Measurements from ENCODE around the gene NDUFA13. TPM values are rescaled to one million over a fixed set of nuclear protein-coding genes. Genes with fewer than 3 reads are reported as not detected.

NDUFA13 gene
- total RNA-seq (2021), result 203 and 309 TPM in 2 replicates
- percentile 86 among the genes with signal in this experiment for Bru-seq, nascent RNA
- percentile 85 among the genes with signal in this experiment for BruChase-seq, experiment 1, labeled RNA remaining after a 2-hour chase
- percentile 90 among the genes with signal in this experiment for BruChase-seq, experiment 2, labeled RNA remaining after a 6-hour chase
- long read RNA-seq, transcript NDUFA13-204 (5 exons, 991 nt), result major isoform, 422 of 429 reads
- long read RNA-seq, partial matches to known transcripts, result 4 of 429 reads
- long read RNA-seq, other reads (novel, unspliced or antisense), result 0 of 429 reads

DNA sequence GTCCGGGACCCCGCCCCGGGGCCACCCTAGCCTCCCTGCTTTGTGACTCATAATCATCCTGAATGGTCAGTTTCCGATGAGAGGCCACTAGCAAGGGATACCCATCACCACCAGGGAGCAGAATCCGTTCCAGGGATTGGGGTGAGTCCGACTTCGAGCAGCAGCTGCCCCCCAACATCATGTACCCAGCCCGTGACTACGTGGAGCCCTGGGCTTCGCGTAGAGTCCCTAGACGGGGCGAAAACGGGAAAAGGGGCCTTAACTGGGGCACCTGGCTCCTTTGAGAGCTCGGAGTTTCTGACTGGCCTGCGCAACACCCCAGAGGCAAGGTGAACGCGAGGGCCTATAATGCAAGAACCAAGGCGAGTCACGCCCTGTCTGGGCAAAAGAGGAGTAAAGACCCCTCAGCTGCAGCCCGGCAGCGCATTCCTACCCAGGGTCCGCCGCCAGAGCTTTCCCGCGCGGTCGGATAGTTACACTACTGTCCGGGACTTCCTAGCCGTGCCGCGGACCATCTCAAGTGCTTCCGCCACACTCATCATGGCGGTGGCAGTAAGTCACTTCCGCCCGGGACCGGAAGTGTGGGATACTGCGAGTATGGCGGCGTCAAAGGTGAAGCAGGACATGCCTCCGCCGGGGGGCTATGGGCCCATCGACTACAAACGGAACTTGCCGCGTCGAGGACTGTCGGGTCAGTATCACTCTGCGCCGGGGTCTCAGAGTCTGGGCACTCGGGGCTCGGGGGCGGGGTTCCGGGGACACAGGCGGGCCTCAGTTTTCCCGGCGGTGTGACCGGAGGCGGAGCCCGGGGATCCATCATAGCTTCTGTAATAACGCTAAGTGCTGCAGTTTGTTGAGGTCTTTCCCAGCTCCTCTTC, at the start of gene NDUFA13:
Gene NDUFA13 (plus strand): TSS at position 584 of the 878 bp plus-strand sequence. CDS start 14 bp downstream, at position 598.
- Histone ChIP-seq H4K20me1 (ENCODE audit: insufficient read depth) (peaks cover 8% of the 10 kb centered on the region; the same call in 1 of the 2 replicates), H3K4me2 (peak within 1 kb of the TSS; percentile 84), H3K27me3 (ENCODE audit: insufficient read depth, low read depth) (no peaks in the 10 kb centered on the region), H3K4me3 (peak within 1 kb of the TSS; percentile 98), H3K79me2 (ENCODE audit: low read depth) (peaks cover 44% of the 10 kb centered on the region), H3K27ac (peak within 1 kb of the TSS; percentile 59), H3F3A (ENCODE audit: insufficient read depth, low read depth) (peaks cover 26% of the 10 kb centered on the region; the same call in 1 of the 2 replicates), H3K9me3 (ENCODE audit: insufficient read depth, low read depth) (no peaks in the 10 kb centered on the region), H3K4me1 (replicated peaks; ENCODE audit: insufficient read depth) (peaks cover 10% of the 10 kb centered on the region), H3K9me2 (ENCODE audit: insufficient read depth) (no peaks in the 10 kb centered on the region), H3K36me3 (ENCODE audit: low read depth) (0 out of 2 replicates have a peak, but pooled peaks cover 3% of the 10 kb centered on the region), H2AFZ (peak within 1 kb of the TSS; percentile 97)
- intact Hi-C loops (cut with micrococcal nuclease; ENCODE audit: unreplicated experiment), result no loop called here
- DNase-seq, result peak; percentile 88 to 92
- ChIA-PET CTCF (no interaction called here), POLR2A (ENCODE audit: unreplicated experiment) (interaction anchor here (0.6 to 1.0 kb wide), 3 partner anchors 21 to 260 kb away, joined by 4 to 13 read pairs (median 4); no protein-coding TSS in a partner anchor)
- no peak for TF ChIP-seq EZH2 (IDR thresholded peaks at IDR 0.05; ENCODE audit: low read depth)
- TF ChIP-seq, protein P1, sequence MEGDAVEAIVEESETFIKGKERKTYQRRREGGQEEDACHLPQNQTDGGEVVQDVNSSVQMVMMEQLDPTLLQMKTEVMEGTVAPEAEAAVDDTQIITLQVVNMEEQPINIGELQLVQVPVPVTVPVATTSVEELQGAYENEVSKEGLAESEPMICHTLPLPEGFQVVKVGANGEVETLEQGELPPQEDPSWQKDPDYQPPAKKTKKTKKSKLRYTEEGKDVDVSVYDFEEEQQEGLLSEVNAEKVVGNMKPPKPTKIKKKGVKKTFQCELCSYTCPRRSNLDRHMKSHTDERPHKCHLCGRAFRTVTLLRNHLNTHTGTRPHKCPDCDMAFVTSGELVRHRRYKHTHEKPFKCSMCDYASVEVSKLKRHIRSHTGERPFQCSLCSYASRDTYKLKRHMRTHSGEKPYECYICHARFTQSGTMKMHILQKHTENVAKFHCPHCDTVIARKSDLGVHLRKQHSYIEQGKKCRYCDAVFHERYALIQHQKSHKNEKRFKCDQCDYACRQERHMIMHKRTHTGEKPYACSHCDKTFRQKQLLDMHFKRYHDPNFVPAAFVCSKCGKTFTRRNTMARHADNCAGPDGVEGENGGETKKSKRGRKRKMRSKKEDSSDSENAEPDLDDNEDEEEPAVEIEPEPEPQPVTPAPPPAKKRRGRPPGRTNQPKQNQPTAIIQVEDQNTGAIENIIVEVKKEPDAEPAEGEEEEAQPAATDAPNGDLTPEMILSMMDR (conservative IDR thresholded peaks at IDR 0.05), result peak; percentile 49; the same call in 1 of the 2 replicates
- TSS peak; percentile 84 for BruUV-seq (replicated peaks)

DNA sequence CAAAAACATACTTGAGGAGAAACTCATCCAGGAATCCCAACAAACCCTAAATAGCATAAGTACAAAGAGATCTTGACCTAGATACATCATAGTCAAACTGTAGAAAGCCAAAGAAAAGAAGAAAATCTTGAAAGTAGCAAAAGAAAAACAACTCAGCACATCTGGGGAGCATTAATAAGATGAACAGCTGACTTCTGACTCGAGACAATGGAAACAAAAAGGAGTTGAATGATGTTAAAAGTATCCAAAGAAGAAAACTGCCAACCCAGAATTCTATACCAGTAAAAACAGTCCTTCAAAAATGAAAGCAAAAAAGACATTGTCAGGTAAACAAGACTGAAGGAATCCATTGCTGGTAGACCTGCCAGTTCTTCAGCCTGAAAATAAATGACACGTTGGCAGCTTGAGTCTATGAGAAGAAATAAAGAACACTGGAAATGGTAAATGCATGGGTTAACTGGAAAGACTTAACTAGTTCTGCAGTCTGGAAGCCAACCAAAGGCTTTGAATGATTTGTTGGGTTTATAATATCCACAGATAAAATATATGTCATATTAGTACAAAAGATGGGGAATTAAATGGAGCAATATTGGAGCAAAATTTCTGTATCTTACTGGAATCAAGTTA, 47.5 kb upstream of the NDUFA13 start:
- no TSS peak for BruUV-seq (replicated peaks)
- H3F3A ChIP-seq (ENCODE audit: insufficient read depth, low read depth), result peaks cover 30% of the 10 kb centered on the region; the same call in 1 of the 2 replicates
- H3K27ac ChIP-seq, result no peak overlapping the region
- H3K9me3 ChIP-seq (ENCODE audit: insufficient read depth, low read depth), result peaks cover 24% of the 10 kb centered on the region
- intact Hi-C loops (cut with micrococcal nuclease; ENCODE audit: unreplicated experiment), result no loop called here
- peaks cover 31% of the 10 kb centered on the region for H3K79me2 ChIP-seq (ENCODE audit: low read depth)
- H3K36me3 ChIP-seq (ENCODE audit: low read depth), result peaks cover 40% of the 10 kb centered on the region
- H3K27me3 ChIP-seq (ENCODE audit: insufficient read depth, low read depth), result no peaks in the 10 kb centered on the region
- POLR2A ChIA-PET (ENCODE audit: unreplicated experiment), result interaction anchor here (0.7 kb wide), 1 partner anchor 451 kb away, joined by 5 read pairs; no protein-coding TSS in a partner anchor
- TF ChIP-seq, protein P1 (conservative IDR thresholded peaks at IDR 0.05), result no peak
- TF ChIP-seq EZH2 (IDR thresholded peaks at IDR 0.05; ENCODE audit: low read depth), result no peak
- H2AFZ ChIP-seq, result no peak overlapping the region
- H3K9me2 ChIP-seq (ENCODE audit: insufficient read depth), result no peaks in the 10 kb centered on the region
- H3K4me2 ChIP-seq, result no peak overlapping the region
- H3K4me1 ChIP-seq (replicated peaks; ENCODE audit: insufficient read depth), result no peaks in the 10 kb centered on the region
- CTCF ChIA-PET, result no interaction called here
- no peak for DNase-seq
- H4K20me1 ChIP-seq (ENCODE audit: insufficient read depth), result peaks cover 12% of the 10 kb centered on the region; the same call in 1 of the 2 replicates
- H3K4me3 ChIP-seq, result no peak overlapping the region

DNA sequence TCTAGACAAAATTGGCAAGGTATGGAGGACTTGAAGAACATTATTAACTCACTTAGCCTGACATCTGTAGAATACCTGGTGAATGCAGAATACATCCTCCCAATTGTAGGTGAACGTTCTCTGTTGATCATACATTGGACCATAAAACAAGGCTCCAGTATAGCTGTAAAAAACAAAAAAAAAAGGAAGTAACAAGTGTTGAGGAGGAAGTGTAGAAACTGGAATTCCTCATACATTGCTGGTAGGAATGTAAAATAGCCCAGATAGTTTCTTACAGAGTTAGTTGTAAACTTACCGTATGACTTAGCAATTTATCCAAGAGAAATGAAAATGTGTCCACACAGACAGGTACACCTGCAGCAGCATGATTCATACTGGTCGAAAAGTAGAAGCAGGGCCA, 45.4 kb upstream of the NDUFA13 start:
- Histone ChIP-seq H3K9me3 (ENCODE audit: insufficient read depth, low read depth) (peaks cover 24% of the 10 kb centered on the region), H3K36me3 (ENCODE audit: low read depth) (peaks cover 34% of the 10 kb centered on the region), H3K79me2 (ENCODE audit: low read depth) (peaks cover 27% of the 10 kb centered on the region), H3K27me3 (ENCODE audit: insufficient read depth, low read depth) (no peaks in the 10 kb centered on the region), H3K4me1 (replicated peaks; ENCODE audit: insufficient read depth) (no peaks in the 10 kb centered on the region), H3K4me2 (no peak overlapping the region), H4K20me1 (ENCODE audit: insufficient read depth) (peaks cover 23% of the 10 kb centered on the region), H3K9me2 (ENCODE audit: insufficient read depth) (no peaks in the 10 kb centered on the region), H2AFZ (no peak overlapping the region), H3K4me3 (no peak overlapping the region), H3F3A (ENCODE audit: insufficient read depth, low read depth) (peaks cover 30% of the 10 kb centered on the region; the same call in 1 of the 2 replicates), H3K27ac (no peak overlapping the region)
- CTCF ChIA-PET, result interaction anchor here (0.7 kb wide), 1 partner anchor 83 kb away, joined by 3 read pairs; no protein-coding TSS in a partner anchor
- TF ChIP-seq, protein P1 (conservative IDR thresholded peaks at IDR 0.05), result no peak
- TF ChIP-seq EZH2 (IDR thresholded peaks at IDR 0.05; ENCODE audit: low read depth), result no peak
- DNase-seq, result no peak
- intact Hi-C loops (cut with micrococcal nuclease; ENCODE audit: unreplicated experiment), result no loop called here
- POLR2A ChIA-PET (ENCODE audit: unreplicated experiment), result no interaction called here
- no TSS peak for BruUV-seq (replicated peaks)
